ENCODE results near the gene FOXN4. TPM values are rescaled to one million over a fixed set of nuclear protein-coding genes. Genes with fewer than 3 reads are reported as not detected.

FOXN4 gene
- total RNA-seq, 1 experiment from 2014 or later: 0.52 TPM

- POLR2A ChIA-PET: no interaction called here
These were observed 72.8 kb downstream of the FOXN4 start for GRCh38 chr12:109236257-109236656.

More at GRCh38 chr12:109236257-109236656, 72.8 kb downstream of the FOXN4 start:
- no peaks in the 10 kb centered on the region for H3K79me2 ChIP-seq (ENCODE audit: insufficient read depth, low read length)
- CTCF ChIA-PET: no interaction called here
- H3K4me2 ChIP-seq (ENCODE audit: low read length): no peak overlapping the region
- no peaks in the 10 kb centered on the region for H3K9me3 ChIP-seq (ENCODE audit: control insufficient read depth in 1 of 2, insufficient read depth in 1 of 2, low read depth in 1 of 2, low read length in 2 of 2)
- no peak for TF ChIP-seq CEBPB (IDR thresholded peaks at IDR 0.05; ENCODE audit: low read depth)
- TF ChIP-seq RAD21 (IDR thresholded peaks at IDR 0.05; ENCODE audit: low read depth): no peak
- TF ChIP-seq POLR2AphosphoS5 (IDR thresholded peaks at IDR 0.05; ENCODE audit: low read depth, low read length): no peak
- no peak for TF ChIP-seq EZH2phosphoT487 (IDR thresholded peaks at IDR 0.05; ENCODE audit: borderline replicate concordance)
- no peak for TF ChIP-seq TCF7L2 (IDR thresholded peaks at IDR 0.05; ENCODE audit: borderline replicate concordance, extremely low read depth, insufficient read depth, insufficient read length)
- no peak for TF ChIP-seq ZBTB33 (IDR thresholded peaks at IDR 0.05; ENCODE audit: extremely low read depth, insufficient replicate concordance, low read length)
- no peak for TF ChIP-seq ELF1 (IDR thresholded peaks at IDR 0.05; ENCODE audit: borderline replicate concordance, low read depth)
- no peak for TF ChIP-seq ZFX (IDR thresholded peaks at IDR 0.05)
- TF ChIP-seq POLR2A (IDR thresholded peaks at IDR 0.05; ENCODE audit: borderline replicate concordance, extremely low read depth, insufficient read depth, insufficient read length): no peak
- TF ChIP-seq CTCF (IDR thresholded peaks at IDR 0.05 in 2 of 3, conservative IDR thresholded peaks at IDR 0.05 in 1 of 3; ENCODE audit: borderline replicate concordance in 1 of 3, insufficient read depth in 1 of 3, low read depth in 2 of 3, low read length in 2 of 3): no peak
- no peak for TF ChIP-seq EGR1 (IDR thresholded peaks at IDR 0.05; ENCODE audit: low read depth)
- no peak for TF ChIP-seq ATF3 (IDR thresholded peaks at IDR 0.05)
- no peak for TF ChIP-seq SIN3A (IDR thresholded peaks at IDR 0.05; ENCODE audit: low read depth)
- no peak for TF ChIP-seq SRF (IDR thresholded peaks at IDR 0.05; ENCODE audit: low read depth)
- no peak for TF ChIP-seq ZNF274 (IDR thresholded peaks at IDR 0.05; ENCODE audit: low read depth, low read length)
- no peak for TF ChIP-seq JUND (IDR thresholded peaks at IDR 0.05)
- TF ChIP-seq EZH2 (IDR thresholded peaks at IDR 0.05): no peak
- H3K9me2 ChIP-seq (ENCODE audit: insufficient read depth): no peaks in the 10 kb centered on the region
- H3K36me3 ChIP-seq (ENCODE audit: control insufficient read depth in 1 of 2, insufficient read depth in 2 of 2, low read length in 2 of 2): no peaks in the 10 kb centered on the region
- H3K27me3 ChIP-seq (ENCODE audit: insufficient read depth, low read length): no peaks in the 10 kb centered on the region
- ATAC-seq (no peak), DNase-seq (ENCODE audit: low read depth, low spot score) (no peak)
- RAD21 ChIA-PET (ENCODE audit: low non-redundant PET in 1 of 2, low total read pairs in 2 of 2, uncharacterized antibody in 2 of 2, unreplicated experiment in 2 of 2): no interaction called here
- no peak overlapping the region for H3K4me3 ChIP-seq (replicated peaks in 1 of 2; ENCODE audit: low read depth in 1 of 2, low read length in 2 of 2)
- no peak overlapping the region for H3K27ac ChIP-seq (ENCODE audit: low read depth, low read length)
- BruUV-seq (replicated peaks): no TSS peak
- no peak overlapping the region for H2AFZ ChIP-seq (ENCODE audit: low read depth, low read length, poor library complexity, severe bottlenecking)
- no peak overlapping the region for H3K9ac ChIP-seq (ENCODE audit: low read length)
- no peaks in the 10 kb centered on the region for H4K20me1 ChIP-seq (ENCODE audit: insufficient read depth)
- intact Hi-C loops (cut with micrococcal nuclease): no loop called here
- no peaks in the 10 kb centered on the region for H3K4me1 ChIP-seq (ENCODE audit: control insufficient read depth in 1 of 2, insufficient read depth in 2 of 2, low read length in 2 of 2)

Data from HCT116 (cell line).